ENCODE results near the gene GMPPB. TPM values are rescaled to one million over a fixed set of nuclear protein-coding genes. Genes with fewer than 3 reads are reported as not detected.

Gene GMPPB
- polyA plus RNA-seq, 1 donor = 17.8 TPM

DNA sequence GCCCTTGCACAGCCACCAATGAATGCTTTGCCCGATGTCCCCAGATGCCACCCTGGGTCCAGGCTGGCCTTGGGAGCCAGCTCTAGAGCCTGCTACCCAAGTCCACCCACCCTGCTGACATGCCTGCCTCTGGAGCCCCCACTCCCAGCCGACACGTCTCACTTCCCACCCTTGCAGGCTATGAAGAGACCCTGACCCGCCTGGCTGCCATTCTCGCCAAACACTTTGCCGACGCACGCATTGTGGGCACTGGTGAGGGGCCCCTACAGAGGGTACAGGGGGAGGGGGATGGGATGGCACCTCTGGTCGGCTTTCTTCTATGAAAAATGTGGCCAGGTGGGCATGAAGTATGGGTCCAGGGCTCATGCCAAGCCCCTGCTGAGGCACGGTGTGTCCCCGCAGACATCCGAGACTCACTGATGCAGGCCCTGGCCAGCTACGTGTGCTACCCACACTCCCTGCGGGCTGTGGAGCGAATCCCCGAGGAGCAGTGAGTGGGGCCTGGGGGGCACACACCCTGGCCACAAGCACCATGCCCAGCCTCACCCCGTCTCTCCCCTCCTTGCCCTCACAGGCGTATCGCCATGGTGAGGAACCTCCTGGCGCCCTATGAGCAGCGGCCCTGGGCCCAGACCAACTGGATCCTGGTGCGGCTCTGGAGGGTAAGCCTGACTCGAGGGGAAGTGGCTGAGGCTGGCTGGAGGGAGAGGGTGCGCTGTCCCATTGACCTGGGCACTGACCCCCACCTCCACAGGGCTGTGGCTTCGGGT, 10.2 kb downstream of the GMPPB start:
- peaks cover 6% of the 10 kb centered on the region for H3K4me1 ChIP-seq (ENCODE audit: control insufficient read depth, insufficient read depth, low read length)
- H3K27me3 ChIP-seq (ENCODE audit: control insufficient read depth, insufficient read depth, low read length) = no peaks in the 10 kb centered on the region
- no peak for DNase-seq
- H3K4me3 ChIP-seq (ENCODE audit: low read length) = no peak overlapping the region
- peaks cover 7% of the 10 kb centered on the region for H3K9me3 ChIP-seq (ENCODE audit: control insufficient read depth, low read depth, low read length)
- H3K36me3 ChIP-seq (ENCODE audit: control insufficient read depth, insufficient read depth, low read length) = peaks cover 56% of the 10 kb centered on the region
- no peak overlapping the region for H3K27ac ChIP-seq (ENCODE audit: low read length)
- no CpG with 5 or more reads among the region's 25 CpGs for WGBS (ENCODE audit: insufficient coverage, low lambda C conversion rate)

DNA sequence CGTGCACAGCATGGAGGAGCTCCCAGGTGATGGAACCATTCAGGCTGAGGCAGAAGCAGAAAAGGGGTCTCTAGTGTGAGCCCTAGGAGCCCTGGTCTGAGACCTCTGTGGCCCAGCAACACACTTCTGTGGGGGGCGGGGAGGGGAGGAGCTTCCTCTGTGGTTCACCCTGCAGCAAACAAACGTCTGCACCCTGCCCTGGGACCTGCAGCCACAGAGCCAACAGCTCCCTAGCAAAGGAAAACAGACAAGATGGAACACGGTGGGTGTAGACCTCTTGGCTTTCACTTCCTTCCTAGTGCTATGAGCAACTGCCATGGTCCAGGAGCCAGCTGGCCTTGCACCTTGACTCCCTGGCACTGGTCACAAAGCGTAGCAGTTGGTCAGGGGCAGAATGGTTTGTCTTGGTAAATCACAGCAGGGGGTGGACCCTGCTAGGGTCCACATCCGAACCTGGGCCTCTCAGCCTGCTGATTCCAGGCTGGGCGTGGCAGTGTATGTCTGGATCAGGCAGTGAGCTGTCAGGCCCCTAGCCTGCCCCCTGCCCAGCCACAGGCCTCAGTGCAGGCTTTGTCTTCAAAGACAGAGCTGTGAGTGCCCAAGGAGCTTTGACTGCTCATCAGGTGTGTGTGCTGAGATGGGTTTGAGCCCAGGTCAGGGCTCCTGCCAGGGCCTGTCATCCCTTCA, 11.0 kb downstream of the GMPPB start:
- Histone ChIP-seq H3K4me3 (ENCODE audit: low read length) (no peak overlapping the region), H3K36me3 (ENCODE audit: control insufficient read depth, insufficient read depth, low read length) (peaks cover 61% of the 10 kb centered on the region), H3K9me3 (ENCODE audit: control insufficient read depth, low read depth, low read length) (no peaks in the 10 kb centered on the region), H3K27ac (ENCODE audit: low read length) (no peak overlapping the region), H3K27me3 (ENCODE audit: control insufficient read depth, insufficient read depth, low read length) (no peaks in the 10 kb centered on the region), H3K4me1 (ENCODE audit: control insufficient read depth, insufficient read depth, low read length) (peaks cover 2% of the 10 kb centered on the region)
- DNase-seq = no peak
- WGBS (ENCODE audit: insufficient coverage, low lambda C conversion rate) = no CpG with 5 or more reads among the region's 7 CpGs

GRCh38 chr3:49712166-49712565, 11.6 kb downstream of the GMPPB start:
- no CpG with 5 or more reads among the region's 11 CpGs for WGBS (ENCODE audit: insufficient coverage, low lambda C conversion rate)
- no peak for DNase-seq
- peaks cover 2% of the 10 kb centered on the region for H3K4me1 ChIP-seq (ENCODE audit: control insufficient read depth, insufficient read depth, low read length)
- H3K4me3 ChIP-seq (ENCODE audit: low read length) = no peak overlapping the region
- peaks cover 63% of the 10 kb centered on the region for H3K36me3 ChIP-seq (ENCODE audit: control insufficient read depth, insufficient read depth, low read length)
- H3K27me3 ChIP-seq (ENCODE audit: control insufficient read depth, insufficient read depth, low read length) = no peaks in the 10 kb centered on the region
- H3K9me3 ChIP-seq (ENCODE audit: control insufficient read depth, low read depth, low read length) = no peaks in the 10 kb centered on the region
- H3K27ac ChIP-seq (ENCODE audit: low read length) = no peak overlapping the region

GRCh38 chr3:49711489-49711888, 12.3 kb downstream of the GMPPB start:
- Histone ChIP-seq H3K4me3 (ENCODE audit: low read length) (no peak overlapping the region), H3K36me3 (ENCODE audit: control insufficient read depth, insufficient read depth, low read length) (peaks cover 57% of the 10 kb centered on the region), H3K4me1 (ENCODE audit: control insufficient read depth, insufficient read depth, low read length) (peaks cover 2% of the 10 kb centered on the region), H3K27ac (ENCODE audit: low read length) (no peak overlapping the region), H3K9me3 (ENCODE audit: control insufficient read depth, low read depth, low read length) (no peaks in the 10 kb centered on the region), H3K27me3 (ENCODE audit: control insufficient read depth, insufficient read depth, low read length) (no peaks in the 10 kb centered on the region)
- DNase-seq = no peak
- WGBS (ENCODE audit: insufficient coverage, low lambda C conversion rate) = no CpG with 5 or more reads among the region's 5 CpGs

DNA sequence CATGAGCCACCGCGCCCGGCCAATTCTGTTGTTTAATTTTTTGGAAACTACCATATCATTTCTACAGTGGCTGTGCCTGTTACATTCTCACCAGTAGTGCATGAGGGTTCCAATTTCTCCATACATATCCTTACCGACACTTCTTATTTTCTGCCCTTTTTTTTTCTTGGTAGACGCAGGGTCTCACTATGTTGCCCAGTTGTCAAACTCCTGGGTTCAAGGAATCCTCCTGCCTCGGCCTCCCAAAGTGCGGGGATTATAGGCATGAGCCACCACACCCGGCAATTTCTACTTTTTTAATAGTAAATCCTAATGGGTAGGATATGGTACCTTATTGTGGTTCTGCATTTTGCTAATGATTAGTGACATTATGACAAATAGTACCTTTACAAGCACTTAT, 13.9 kb downstream of the GMPPB start:
- H3K36me3 ChIP-seq (ENCODE audit: control insufficient read depth, insufficient read depth, low read length) = peaks cover 58% of the 10 kb centered on the region
- no peaks in the 10 kb centered on the region for H3K9me3 ChIP-seq (ENCODE audit: control insufficient read depth, low read depth, low read length)
- H3K4me3 ChIP-seq (ENCODE audit: low read length) = no peak overlapping the region
- WGBS (ENCODE audit: insufficient coverage, low lambda C conversion rate) = no CpG with 5 or more reads among the region's 8 CpGs
- H3K4me1 ChIP-seq (ENCODE audit: control insufficient read depth, insufficient read depth, low read length) = peaks cover 2% of the 10 kb centered on the region
- no peak overlapping the region for H3K27ac ChIP-seq (ENCODE audit: low read length)
- no peak for DNase-seq
- H3K27me3 ChIP-seq (ENCODE audit: control insufficient read depth, insufficient read depth, low read length) = no peaks in the 10 kb centered on the region

DNA sequence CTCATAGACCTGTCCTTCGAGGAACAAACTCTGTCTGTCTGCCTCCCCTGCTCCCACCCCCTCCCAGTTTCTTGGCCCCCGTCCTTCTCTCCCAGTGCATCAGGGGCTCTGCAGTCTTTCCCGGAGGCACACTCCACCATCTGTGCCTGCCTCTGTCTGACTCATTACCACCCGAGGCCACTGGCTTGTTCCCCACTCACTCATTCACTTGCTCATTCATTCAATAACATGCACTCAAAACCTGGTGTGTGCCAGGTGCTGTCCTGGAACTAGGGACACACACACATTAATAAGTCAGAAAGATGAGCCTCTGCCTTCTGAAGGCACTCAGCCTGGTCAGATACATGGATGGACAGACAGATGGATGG, 16.7 kb downstream of the GMPPB start:
- Histone ChIP-seq H3K27ac (ENCODE audit: low read length) (no peak overlapping the region), H3K27me3 (ENCODE audit: control insufficient read depth, insufficient read depth, low read length) (no peaks in the 10 kb centered on the region), H3K4me1 (ENCODE audit: control insufficient read depth, insufficient read depth, low read length) (no peaks in the 10 kb centered on the region), H3K36me3 (ENCODE audit: control insufficient read depth, insufficient read depth, low read length) (peaks cover 59% of the 10 kb centered on the region), H3K9me3 (ENCODE audit: control insufficient read depth, low read depth, low read length) (no peaks in the 10 kb centered on the region), H3K4me3 (ENCODE audit: low read length) (no peak overlapping the region)
- no CpG with 5 or more reads among the region's 4 CpGs for WGBS (ENCODE audit: insufficient coverage, low lambda C conversion rate)
- no peak for DNase-seq

GRCh38 chr3:49706456-49707112, 17.2 kb downstream of the GMPPB start:
- no peaks in the 10 kb centered on the region for H3K4me1 ChIP-seq (ENCODE audit: control insufficient read depth, insufficient read depth, low read length)
- no peak overlapping the region for H3K27ac ChIP-seq (ENCODE audit: low read length)
- DNase-seq = no peak
- no CpG with 5 or more reads among the region's 9 CpGs for WGBS (ENCODE audit: insufficient coverage, low lambda C conversion rate)
- no peak overlapping the region for H3K4me3 ChIP-seq (ENCODE audit: low read length)
- peaks cover 62% of the 10 kb centered on the region for H3K36me3 ChIP-seq (ENCODE audit: control insufficient read depth, insufficient read depth, low read length)
- no peaks in the 10 kb centered on the region for H3K9me3 ChIP-seq (ENCODE audit: control insufficient read depth, low read depth, low read length)
- no peaks in the 10 kb centered on the region for H3K27me3 ChIP-seq (ENCODE audit: control insufficient read depth, insufficient read depth, low read length)

DNA sequence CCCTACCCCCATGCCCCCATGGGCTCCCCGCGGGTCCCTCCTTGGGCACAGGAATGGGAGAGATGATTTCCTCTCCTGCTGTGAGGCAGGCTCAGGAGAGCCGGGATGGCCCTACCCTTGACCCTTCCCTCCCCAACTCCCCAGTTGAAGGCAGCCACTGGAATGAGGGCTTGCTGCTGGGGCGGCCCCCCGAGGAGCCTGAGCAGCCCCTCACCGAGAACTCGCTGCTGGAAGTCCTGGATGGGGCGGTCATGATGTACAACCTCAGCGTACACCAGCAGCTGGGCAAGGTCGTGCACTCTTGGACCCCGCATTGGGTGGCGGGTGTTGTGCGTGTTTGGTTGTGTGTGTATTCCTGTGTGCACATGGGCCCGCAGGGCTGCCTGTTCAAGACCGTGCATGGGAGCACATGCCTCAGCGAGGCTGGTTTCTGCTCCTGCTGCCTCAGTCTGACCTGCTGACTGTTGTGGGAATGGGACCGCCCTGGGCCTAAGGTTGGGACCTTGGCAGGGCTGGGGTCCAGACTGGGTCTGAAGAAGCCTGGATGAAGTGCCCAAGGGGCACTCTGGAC, 18.3 kb downstream of the GMPPB start:
- 100% methylated on average over 1 of the region's 17 CpGs for WGBS (ENCODE audit: insufficient coverage, low lambda C conversion rate)
- Histone ChIP-seq H3K27me3 (ENCODE audit: control insufficient read depth, insufficient read depth, low read length) (no peaks in the 10 kb centered on the region), H3K27ac (ENCODE audit: low read length) (no peak overlapping the region), H3K4me3 (ENCODE audit: low read length) (no peak overlapping the region), H3K36me3 (ENCODE audit: control insufficient read depth, insufficient read depth, low read length) (peaks cover 67% of the 10 kb centered on the region), H3K9me3 (ENCODE audit: control insufficient read depth, low read depth, low read length) (no peaks in the 10 kb centered on the region), H3K4me1 (ENCODE audit: control insufficient read depth, insufficient read depth, low read length) (no peaks in the 10 kb centered on the region)
- no peak for DNase-seq

DNA sequence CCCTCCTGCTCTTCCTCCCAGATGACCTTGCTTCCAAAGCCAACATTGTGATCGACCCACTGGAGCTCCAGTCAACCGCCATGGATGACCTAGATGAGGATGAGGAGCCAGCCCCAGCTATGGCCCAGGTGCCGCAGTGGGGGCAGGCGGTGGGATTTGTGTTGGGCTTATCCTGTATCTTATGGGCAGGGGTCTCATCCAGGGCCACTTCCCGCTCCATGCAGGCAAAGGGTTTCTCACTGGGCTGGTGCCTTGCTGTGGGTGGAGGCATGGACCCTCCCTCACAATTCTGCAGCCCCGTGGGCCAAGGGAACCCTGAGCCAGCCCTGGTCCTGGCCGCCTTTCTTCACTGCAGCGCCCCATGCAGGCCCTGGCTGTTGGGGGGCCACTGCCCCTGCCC, 19.1 kb downstream of the GMPPB start:
- H3K36me3 ChIP-seq (ENCODE audit: control insufficient read depth, insufficient read depth, low read length) = peaks cover 76% of the 10 kb centered on the region
- H3K4me1 ChIP-seq (ENCODE audit: control insufficient read depth, insufficient read depth, low read length) = no peaks in the 10 kb centered on the region

DNA sequence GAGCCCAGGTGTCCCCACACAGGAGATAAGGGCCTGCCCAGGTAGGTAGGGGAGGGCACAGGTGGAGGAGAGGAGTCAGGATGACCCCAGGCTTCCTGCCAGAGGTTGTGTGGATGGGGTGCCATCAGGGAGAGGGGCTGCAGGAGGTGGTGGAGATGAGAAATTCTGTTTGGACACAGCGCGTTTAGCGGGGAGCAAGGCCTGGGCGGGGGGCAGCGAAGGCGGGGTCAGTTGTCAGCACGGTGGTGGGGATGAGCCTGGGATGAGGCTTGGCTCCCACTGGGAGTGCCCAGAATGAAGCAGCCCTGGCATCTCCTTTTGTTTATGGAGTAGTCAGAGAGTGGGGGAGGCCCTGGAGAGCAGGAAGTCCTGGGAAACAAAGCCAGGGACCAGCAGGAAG, 19.8 kb downstream of the GMPPB start:
- no peak for DNase-seq
- Histone ChIP-seq H3K4me1 (ENCODE audit: control insufficient read depth, insufficient read depth, low read length) (no peaks in the 10 kb centered on the region), H3K27me3 (ENCODE audit: control insufficient read depth, insufficient read depth, low read length) (no peaks in the 10 kb centered on the region), H3K9me3 (ENCODE audit: control insufficient read depth, low read depth, low read length) (no peaks in the 10 kb centered on the region), H3K27ac (ENCODE audit: low read length) (no peak overlapping the region), H3K4me3 (ENCODE audit: low read length) (no peak overlapping the region), H3K36me3 (ENCODE audit: control insufficient read depth, insufficient read depth, low read length) (peaks cover 81% of the 10 kb centered on the region)
- WGBS (ENCODE audit: insufficient coverage, low lambda C conversion rate) = no CpG with 5 or more reads among the region's 7 CpGs

More for the DNA sequence above, 19.1 kb downstream of the GMPPB start:
- Histone ChIP-seq H3K9me3 (ENCODE audit: control insufficient read depth, low read depth, low read length) (no peaks in the 10 kb centered on the region), H3K4me3 (ENCODE audit: low read length) (no peak overlapping the region), H3K27ac (ENCODE audit: low read length) (no peak overlapping the region), H3K27me3 (ENCODE audit: control insufficient read depth, insufficient read depth, low read length) (no peaks in the 10 kb centered on the region)
- no CpG with 5 or more reads among the region's 8 CpGs for whole genome bisulfite sequencing (ENCODE audit: insufficient coverage, low lambda C conversion rate)
- DNase-seq = no peak

Measured in large intestine (tissue), 3 donors.